Measurements from ENCODE around the gene OGG1. TPM values are rescaled to one million over a fixed set of nuclear protein-coding genes. Genes with fewer than 3 reads are reported as not detected.

The OGG1 gene
- total and polyA plus RNA-seq, 10 of the 15 experiments (the other 5 are each of a cell fraction or from before 2014, with no cell fraction given): 4.8 to 38.8 (median 27.2) TPM

GRCh38 chr3:9792405-9793160, 42.8 kb downstream of the OGG1 start, which contains the start of the genes ARPC4 and TADA3 (continued):
- TF ChIP-seq, protein P1, sequence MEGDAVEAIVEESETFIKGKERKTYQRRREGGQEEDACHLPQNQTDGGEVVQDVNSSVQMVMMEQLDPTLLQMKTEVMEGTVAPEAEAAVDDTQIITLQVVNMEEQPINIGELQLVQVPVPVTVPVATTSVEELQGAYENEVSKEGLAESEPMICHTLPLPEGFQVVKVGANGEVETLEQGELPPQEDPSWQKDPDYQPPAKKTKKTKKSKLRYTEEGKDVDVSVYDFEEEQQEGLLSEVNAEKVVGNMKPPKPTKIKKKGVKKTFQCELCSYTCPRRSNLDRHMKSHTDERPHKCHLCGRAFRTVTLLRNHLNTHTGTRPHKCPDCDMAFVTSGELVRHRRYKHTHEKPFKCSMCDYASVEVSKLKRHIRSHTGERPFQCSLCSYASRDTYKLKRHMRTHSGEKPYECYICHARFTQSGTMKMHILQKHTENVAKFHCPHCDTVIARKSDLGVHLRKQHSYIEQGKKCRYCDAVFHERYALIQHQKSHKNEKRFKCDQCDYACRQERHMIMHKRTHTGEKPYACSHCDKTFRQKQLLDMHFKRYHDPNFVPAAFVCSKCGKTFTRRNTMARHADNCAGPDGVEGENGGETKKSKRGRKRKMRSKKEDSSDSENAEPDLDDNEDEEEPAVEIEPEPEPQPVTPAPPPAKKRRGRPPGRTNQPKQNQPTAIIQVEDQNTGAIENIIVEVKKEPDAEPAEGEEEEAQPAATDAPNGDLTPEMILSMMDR (IDR thresholded peaks at IDR 0.05 in 2 of 3, conservative IDR thresholded peaks at IDR 0.05 in 1 of 3; ENCODE audit: control insufficient read depth in 2 of 3, extremely low read depth in 1 of 3, insufficient read depth in 1 of 3, low read depth in 3 of 3, low read length in 3 of 3): no peak
- TF ChIP-seq MXI1 (IDR thresholded peaks at IDR 0.05; ENCODE audit: low read depth, low read length): peak; percentile 60
- no peak; the same call in 1 of the 2 replicates for TF ChIP-seq HDGF (IDR thresholded peaks at IDR 0.05)
- no peak for TF ChIP-seq NR2C2 (IDR thresholded peaks at IDR 0.05; ENCODE audit: borderline replicate concordance, control insufficient read depth, insufficient read length, low read depth)
- TF ChIP-seq NFYB (IDR thresholded peaks at IDR 0.05; ENCODE audit: insufficient read depth, low read depth, low read length): no peak
- TF ChIP-seq NFIC (IDR thresholded peaks at IDR 0.05; ENCODE audit: low read depth, low read length): no peak; the same call in 1 of the 2 replicates
- TF ChIP-seq ASH2L (IDR thresholded peaks at IDR 0.05; ENCODE audit: borderline replicate concordance, low read depth): no peak
- TF ChIP-seq, protein P2, sequence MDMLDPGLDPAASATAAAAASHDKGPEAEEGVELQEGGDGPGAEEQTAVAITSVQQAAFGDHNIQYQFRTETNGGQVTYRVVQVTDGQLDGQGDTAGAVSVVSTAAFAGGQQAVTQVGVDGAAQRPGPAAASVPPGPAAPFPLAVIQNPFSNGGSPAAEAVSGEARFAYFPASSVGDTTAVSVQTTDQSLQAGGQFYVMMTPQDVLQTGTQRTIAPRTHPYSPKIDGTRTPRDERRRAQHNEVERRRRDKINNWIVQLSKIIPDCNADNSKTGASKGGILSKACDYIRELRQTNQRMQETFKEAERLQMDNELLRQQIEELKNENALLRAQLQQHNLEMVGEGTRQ (IDR thresholded peaks at IDR 0.05; ENCODE audit: borderline replicate concordance, low read depth, low read length): no peak
- TF ChIP-seq CBFB (IDR thresholded peaks at IDR 0.05; ENCODE audit: low read depth): peak; percentile 88
- no peak for TF ChIP-seq SUPT20H (IDR thresholded peaks at IDR 0.05; ENCODE audit: borderline replicate concordance, control insufficient read depth, low read depth, low read length)
- TF ChIP-seq, protein P3, sequence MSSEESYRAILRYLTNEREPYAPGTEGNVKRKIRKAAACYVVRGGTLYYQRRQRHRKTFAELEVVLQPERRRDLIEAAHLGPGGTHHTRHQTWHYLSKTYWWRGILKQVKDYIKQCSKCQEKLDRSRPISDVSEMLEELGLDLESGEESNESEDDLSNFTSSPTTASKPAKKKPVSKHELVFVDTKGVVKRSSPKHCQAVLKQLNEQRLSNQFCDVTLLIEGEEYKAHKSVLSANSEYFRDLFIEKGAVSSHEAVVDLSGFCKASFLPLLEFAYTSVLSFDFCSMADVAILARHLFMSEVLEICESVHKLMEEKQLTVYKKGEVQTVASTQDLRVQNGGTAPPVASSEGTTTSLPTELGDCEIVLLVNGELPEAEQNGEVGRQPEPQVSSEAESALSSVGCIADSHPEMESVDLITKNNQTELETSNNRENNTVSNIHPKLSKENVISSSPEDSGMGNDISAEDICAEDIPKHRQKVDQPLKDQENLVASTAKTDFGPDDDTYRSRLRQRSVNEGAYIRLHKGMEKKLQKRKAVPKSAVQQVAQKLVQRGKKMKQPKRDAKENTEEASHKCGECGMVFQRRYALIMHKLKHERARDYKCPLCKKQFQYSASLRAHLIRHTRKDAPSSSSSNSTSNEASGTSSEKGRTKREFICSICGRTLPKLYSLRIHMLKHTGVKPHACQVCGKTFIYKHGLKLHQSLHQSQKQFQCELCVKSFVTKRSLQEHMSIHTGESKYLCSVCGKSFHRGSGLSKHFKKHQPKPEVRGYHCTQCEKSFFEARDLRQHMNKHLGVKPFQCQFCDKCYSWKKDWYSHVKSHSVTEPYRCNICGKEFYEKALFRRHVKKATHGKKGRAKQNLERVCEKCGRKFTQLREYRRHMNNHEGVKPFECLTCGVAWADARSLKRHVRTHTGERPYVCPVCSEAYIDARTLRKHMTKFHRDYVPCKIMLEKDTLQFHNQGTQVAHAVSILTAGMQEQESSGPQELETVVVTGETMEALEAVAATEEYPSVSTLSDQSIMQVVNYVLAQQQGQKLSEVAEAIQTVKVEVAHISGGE (CRISPR knock-in tag; IDR thresholded peaks at IDR 0.05): no peak
- no peak for TF ChIP-seq TCF3 (IDR thresholded peaks at IDR 0.05; ENCODE audit: borderline replicate concordance, insufficient read depth, low read depth, low read length)
- peak; percentile 80 for TF ChIP-seq RELA (IDR thresholded peaks at IDR 0.05; ENCODE audit: borderline replicate concordance, partially characterized antibody)
- peak; percentile 98 for TF ChIP-seq SKIL (IDR thresholded peaks at IDR 0.05; ENCODE audit: low read depth, poor library complexity, severe bottlenecking)
- TF ChIP-seq BRCA1 (IDR thresholded peaks at IDR 0.05; ENCODE audit: low read depth, low read length): peak; percentile 89
- TF ChIP-seq CHD4 (IDR thresholded peaks at IDR 0.05): no peak

Measured in GM12878 (cell line).